IMR-90 (cell line): ENCODE results near the gene SLC6A6. TPM values are rescaled to one million over a fixed set of nuclear protein-coding genes. Genes with fewer than 3 reads are reported as not detected.

Experiments used
- ATAC-seq: fragments of 200-7000 bp; cut with Tn5 transposase; 2 replicates; pipeline ENCODE4 v1.9.1; 2020; ENCODE audit warnings: low read depth, mild to moderate bottlenecking, moderate library complexity
- BruUV-seq: library from RNA; stranded (reverse); fragments of 400-500 nt; replicated peaks from 2 replicates; lab custom pipeline; 2021; lab: Mats Ljungman, UMichigan
- CTCF ChIA-PET: fragments of 300-600 bp; formaldehyde crosslinking; extraction: SDS; loops from one replicate; lab custom pipeline; 2021; ENCODE audit warnings: antibody characterized with exemption; lab: Yijun Ruan, JAX
- POLR2A ChIA-PET: fragments of 300-600 bp; sonication (Branson Sonifier 250); formaldehyde crosslinking; loops from one replicate; lab custom pipeline; 2022; ENCODE audit warnings: antibody characterized with exemption; ENCODE audit not compliant: unreplicated experiment; lab: Charles Lee
- DNase-seq: peaks from one replicate; pipeline ENCODE4 v3.0.0; 2013
- H2AFZ ChIP-seq: replicated peaks from 2 replicates; pipeline ENCODE3; 2013; ENCODE audit warnings: low read length, mild to moderate bottlenecking; ENCODE audit not compliant: poor library complexity
- H2AK5ac ChIP-seq: 2 replicates; pipeline ENCODE4 v1.6.1; 2013; ENCODE audit warnings: low read depth, low read length, inconsistent platforms
- H2AK9ac ChIP-seq: replicated peaks from 2 replicates; pipeline ENCODE3; 2013; ENCODE audit warnings: mild to moderate bottlenecking, low read depth, low read length, moderate library complexity; ENCODE audit not compliant: poor library complexity
- H2BK120ac ChIP-seq: 2 replicates; pipeline ENCODE4 v1.6.1; 2013; ENCODE audit warnings: low read depth, low read length, inconsistent platforms
- H2BK15ac ChIP-seq: 3 replicates; pipeline ENCODE4 v1.6.1; 2013; ENCODE audit warnings: low read depth, low read length, inconsistent platforms
- H2BK20ac ChIP-seq: 2 replicates; pipeline ENCODE4 v1.6.1; 2013; ENCODE audit warnings: low read depth, mild to moderate bottlenecking, inconsistent platforms, low read length, moderate library complexity
- H2BK5ac ChIP-seq: 2 replicates; pipeline ENCODE4 v1.6.1; 2013; ENCODE audit warnings: mild to moderate bottlenecking, low read depth, low read length, inconsistent platforms; ENCODE audit not compliant: poor library complexity, severe bottlenecking
- H3K14ac ChIP-seq: replicated peaks from 2 replicates; pipeline ENCODE4 v1.6.1; 2013; ENCODE audit warnings: low read depth, low read length, inconsistent platforms
- H3K18ac ChIP-seq: 2 replicates; pipeline ENCODE4 v1.6.1; 2013; ENCODE audit warnings: low read depth, low read length, control low read depth
- H3K23ac ChIP-seq: 2 replicates; pipeline ENCODE4 v1.6.1; 2013; ENCODE audit warnings: low read depth, low read length, inconsistent platforms
- H3K27ac ChIP-seq: 2 replicates; pipeline ENCODE4 v1.5.1; 2013; ENCODE audit warnings: mild to moderate bottlenecking, control low read depth, low read length; ENCODE audit not compliant: insufficient read depth
- H3K27me3 ChIP-seq: 2 replicates; pipeline ENCODE4 v1.6.1; 2013; ENCODE audit warnings: low read length; ENCODE audit not compliant: control insufficient read depth, insufficient read depth
- H3K36me3 ChIP-seq: 2 replicates; pipeline ENCODE4 v1.6.1; 2013; ENCODE audit warnings: low read length, mixed read lengths; ENCODE audit not compliant: control insufficient read depth, insufficient read depth
- H3K4ac ChIP-seq: 2 replicates; pipeline ENCODE4 v1.6.1; 2013; ENCODE audit warnings: low read depth, low read length, inconsistent platforms
- H3K4me1 ChIP-seq: 2 replicates; pipeline ENCODE4 v1.6.1; 2013; ENCODE audit warnings: low read length, mixed read lengths; ENCODE audit not compliant: control insufficient read depth, insufficient read depth
- H3K4me2 ChIP-seq: 2 replicates; pipeline ENCODE4 v1.6.1; 2013; ENCODE audit warnings: low read depth, mild to moderate bottlenecking, control low read depth, low read length, moderate library complexity
- H3K4me3 ChIP-seq: 2 replicates; pipeline ENCODE4 v1.5.1; 2013; ENCODE audit warnings: low read depth, mild to moderate bottlenecking, control low read depth, low read length, moderate library complexity; ENCODE audit not compliant: insufficient read depth
- H3K56ac ChIP-seq: 2 replicates; pipeline ENCODE4 v1.6.1; 2013; ENCODE audit warnings: low read length, inconsistent platforms; ENCODE audit not compliant: insufficient read depth; ENCODE audit errors: extremely low read depth
- H3K79me1 ChIP-seq, 2 experiments: 2 replicates each; pipeline ENCODE4 v1.6.1; 2013; ENCODE audit warnings: low read length in 2 of 2, inconsistent platforms in 1 of 2, low read depth in 1 of 2
- H3K9ac ChIP-seq: 2 replicates; pipeline ENCODE4 v1.6.1; 2013; ENCODE audit warnings: low read depth, low read length, control low read depth
- H3K9me1 ChIP-seq: 2 replicates; pipeline ENCODE4 v1.6.1; 2013; ENCODE audit warnings: low read length, inconsistent platforms; ENCODE audit not compliant: insufficient read depth
- H3K9me3 ChIP-seq: 2 replicates; pipeline ENCODE4 v1.6.1; 2013; ENCODE audit warnings: low read length; ENCODE audit not compliant: control insufficient read depth, insufficient read depth
- H4K20me1 ChIP-seq: 2 replicates; pipeline ENCODE4 v1.6.1; 2013; ENCODE audit warnings: low read length, inconsistent platforms; ENCODE audit not compliant: insufficient read depth
- H4K5ac ChIP-seq: 2 replicates; pipeline ENCODE4 v1.6.1; 2013; ENCODE audit warnings: mild to moderate bottlenecking, low read depth, low read length, control low read depth
- H4K8ac ChIP-seq, 2 experiments: 2 replicates each; pipeline ENCODE4 v1.6.1; 2013; ENCODE audit warnings: low read depth in 2 of 2, low read length in 2 of 2, control low read depth in 1 of 2, inconsistent platforms in 1 of 2
- H4K91ac ChIP-seq: 2 replicates; pipeline ENCODE4 v1.6.1; 2013; ENCODE audit warnings: low read depth, low read length, inconsistent platforms; ENCODE audit not compliant: insufficient read depth
- BHLHE40 ChIP-seq: fragments of 150-350 bp; IDR thresholded peaks from 2 replicates; pipeline ENCODE4 v1.6.1; 2016; ENCODE audit warnings: mild to moderate bottlenecking, low read depth, low read length
- ELK1 ChIP-seq: fragments of 150-350 bp; IDR thresholded peaks from 2 replicates; pipeline ENCODE4 v1.6.1; 2016; ENCODE audit warnings: low read depth, mild to moderate bottlenecking, low read length, moderate library complexity, borderline replicate concordance
- FOS ChIP-seq: fragments of 150-350 bp; IDR thresholded peaks from 2 replicates; pipeline ENCODE4 v1.6.1; 2016; ENCODE audit warnings: low read depth, low read length
- MAFK ChIP-seq: IDR thresholded peaks from 2 replicates; pipeline ENCODE4 v1.6.1; 2012; ENCODE audit warnings: low read depth, low read length, improper control_type of control experiment
- MAZ ChIP-seq: IDR thresholded peaks from 2 replicates; pipeline ENCODE4 v1.6.1; 2012; ENCODE audit warnings: low read depth, mild to moderate bottlenecking, low read length, improper control_type of control experiment, moderate library complexity, borderline replicate concordance
- NFE2L2 ChIP-seq: fragments of 150-350 bp; IDR thresholded peaks from 2 replicates; pipeline ENCODE4 v1.6.1; 2016; ENCODE audit warnings: low read depth, mild to moderate bottlenecking, low read length
- WGBS, 2 experiments: methylation state at CpG; one replicate each; pipeline versions ENCODE4 v1.1.5 to v1.1.7; 2013; ENCODE audit warnings: missing lambda C conversion rate in 2 of 2; ENCODE audit not compliant: insufficient read length in 1 of 2; ENCODE audit errors: extremely low coverage in 2 of 2; 5-methylcytosine and 5-hydroxymethylcytosine counted together
- dilution Hi-C: fragments of 300-500 bp; cut with HindIII; formaldehyde crosslinking; loops from one replicate; pipeline ENCODE4 v1.14.3; 2018; ENCODE audit warnings: low sequenced_read_pairs; ENCODE audit not compliant: unreplicated experiment
- in situ Hi-C: fragments of 300-500 bp; cut with MboI; formaldehyde crosslinking; loops from 3 replicates; pipeline ENCODE4 v1.14.3; 2019; ENCODE audit warnings: low sequenced_read_pairs, inconsistent platforms, mixed read lengths
- intact Hi-C: fragments of 100-400 bp; cut with micrococcal nuclease; formaldehyde crosslinking; loops from 2 replicates; pipeline ENCODE4 v1.10.0; 2022
- polyA plus RNA-seq, 3 experiments: library from polyadenylated mRNA; depleted of rRNA; stranded (reverse); fragments of >200 nt; gene quantifications; 2 replicates each; pipeline ENCODE4 v1.2.3, GENCODE V29; 2012; ENCODE audit warnings: low replicate concordance in 1 of 3
- total RNA-seq: library from RNA; depleted of rRNA; stranded (reverse); fragments of >200 nt; gene quantifications from 2 replicates; pipeline ENCODE4 v1.2.3, GENCODE V29; 2012
- TF ChIP-seq, protein P1 (sequence below): conservative IDR thresholded peaks from 2 replicates; pipeline ENCODE4 v1.5.1; 2012; ENCODE audit warnings: mild to moderate bottlenecking, low read depth, low read length, improper control_type of control experiment

Gene SLC6A6
- total and polyA plus RNA-seq, 2 of the 4 experiments (the other 2 are of a cell fraction): 29.9 to 39.4 TPM

DNA sequence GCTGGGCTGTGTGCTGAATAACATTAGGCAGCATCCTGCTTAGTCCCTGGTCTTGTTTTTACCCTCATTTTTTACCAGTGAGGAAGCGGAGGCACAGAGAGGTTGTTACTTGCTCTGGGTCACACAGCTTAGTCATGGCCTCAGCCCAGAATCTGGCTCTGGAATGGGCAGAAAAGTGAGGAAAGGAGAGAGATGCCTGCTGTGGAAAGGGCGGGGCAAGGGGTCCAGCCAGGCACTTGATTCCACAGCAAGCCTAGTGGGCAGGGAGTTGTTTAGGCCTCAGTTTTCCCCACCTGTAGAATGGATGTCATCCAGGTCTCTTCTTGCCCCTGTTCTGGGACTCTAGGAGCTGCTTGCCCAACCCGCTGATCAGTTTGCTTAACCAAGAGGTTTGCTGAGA lies 35.9 kb downstream of the SLC6A6 start:
- no peak overlapping the region for H3K14ac ChIP-seq
- no peak overlapping the region for H2BK5ac ChIP-seq
- TF ChIP-seq NFE2L2 (no peak), MAZ (no peak), ELK1 (no peak), BHLHE40 (no peak), MAFK (no peak), FOS (no peak)
- TF ChIP-seq, protein P1, sequence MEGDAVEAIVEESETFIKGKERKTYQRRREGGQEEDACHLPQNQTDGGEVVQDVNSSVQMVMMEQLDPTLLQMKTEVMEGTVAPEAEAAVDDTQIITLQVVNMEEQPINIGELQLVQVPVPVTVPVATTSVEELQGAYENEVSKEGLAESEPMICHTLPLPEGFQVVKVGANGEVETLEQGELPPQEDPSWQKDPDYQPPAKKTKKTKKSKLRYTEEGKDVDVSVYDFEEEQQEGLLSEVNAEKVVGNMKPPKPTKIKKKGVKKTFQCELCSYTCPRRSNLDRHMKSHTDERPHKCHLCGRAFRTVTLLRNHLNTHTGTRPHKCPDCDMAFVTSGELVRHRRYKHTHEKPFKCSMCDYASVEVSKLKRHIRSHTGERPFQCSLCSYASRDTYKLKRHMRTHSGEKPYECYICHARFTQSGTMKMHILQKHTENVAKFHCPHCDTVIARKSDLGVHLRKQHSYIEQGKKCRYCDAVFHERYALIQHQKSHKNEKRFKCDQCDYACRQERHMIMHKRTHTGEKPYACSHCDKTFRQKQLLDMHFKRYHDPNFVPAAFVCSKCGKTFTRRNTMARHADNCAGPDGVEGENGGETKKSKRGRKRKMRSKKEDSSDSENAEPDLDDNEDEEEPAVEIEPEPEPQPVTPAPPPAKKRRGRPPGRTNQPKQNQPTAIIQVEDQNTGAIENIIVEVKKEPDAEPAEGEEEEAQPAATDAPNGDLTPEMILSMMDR: no peak
- dilution Hi-C loops: no loop called here
- no peak overlapping the region for H3K18ac ChIP-seq
- no peak overlapping the region for H3K27ac ChIP-seq
- in situ Hi-C loops: no loop called here
- peaks cover 40 to 89% of the 10 kb centered on the region in 2 experiments for H3K79me1 ChIP-seq
- no peak overlapping the region for H3K56ac ChIP-seq
- no peak overlapping the region for H3K4ac ChIP-seq
- H4K91ac ChIP-seq: no peak overlapping the region
- POLR2A ChIA-PET: interaction anchor here (0.6 kb wide), 1 partner anchor 486 kb away, joined by 3 read pairs; no protein-coding TSS in a partner anchor
- no peak overlapping the region for H4K8ac ChIP-seq
- H2AK9ac ChIP-seq: no peak overlapping the region
- DNase-seq: no peak
- H3K27me3 ChIP-seq: no peaks in the 10 kb centered on the region
- H2BK15ac ChIP-seq: no peak overlapping the region
- no peak overlapping the region for H3K23ac ChIP-seq
- H3K4me2 ChIP-seq: no peak overlapping the region
- no CpG with 5 or more reads among the region's 3 CpGs for WGBS, 2 experiments
- no peak overlapping the region for H3K9ac ChIP-seq
- no peak overlapping the region for H2AK5ac ChIP-seq
- H4K20me1 ChIP-seq: peaks cover 42% of the 10 kb centered on the region
- BruUV-seq: no TSS peak
- intact Hi-C loops: no loop called here
- H3K9me1 ChIP-seq: peaks cover 22% of the 10 kb centered on the region
- H2AFZ ChIP-seq: no peak overlapping the region
- CTCF ChIA-PET: no interaction called here
- H4K5ac ChIP-seq: no peak overlapping the region
- no peaks in the 10 kb centered on the region for H3K9me3 ChIP-seq
- no peak overlapping the region for H3K4me3 ChIP-seq
- ATAC-seq: no peak
- H3K4me1 ChIP-seq: peaks cover 40% of the 10 kb centered on the region
- no peaks in the 10 kb centered on the region; the same call in 1 of the 2 replicates for H3K36me3 ChIP-seq
- no peak overlapping the region for H2BK120ac ChIP-seq
- no peak overlapping the region for H2BK20ac ChIP-seq
